GM18508 (cell line): Measurements from ENCODE around the gene CES3.

Experiments used
- ATAC-seq: cut with Tn5 transposase; IDR thresholded peaks from one replicate; pipeline ENCODE4 v1.9.1; 2021; ENCODE audit warnings: moderate number of reproducible peaks; ENCODE audit not compliant: insufficient read depth, unreplicated experiment

Gene CES3

GRCh38 chr16:66996324-66996982 lies 35.4 kb downstream of the CES3 start:
- ATAC-seq = no peak

GRCh38 chr16:66996983-66997358 lies 35.9 kb downstream of the CES3 start:
- ATAC-seq = no peak

DNA sequence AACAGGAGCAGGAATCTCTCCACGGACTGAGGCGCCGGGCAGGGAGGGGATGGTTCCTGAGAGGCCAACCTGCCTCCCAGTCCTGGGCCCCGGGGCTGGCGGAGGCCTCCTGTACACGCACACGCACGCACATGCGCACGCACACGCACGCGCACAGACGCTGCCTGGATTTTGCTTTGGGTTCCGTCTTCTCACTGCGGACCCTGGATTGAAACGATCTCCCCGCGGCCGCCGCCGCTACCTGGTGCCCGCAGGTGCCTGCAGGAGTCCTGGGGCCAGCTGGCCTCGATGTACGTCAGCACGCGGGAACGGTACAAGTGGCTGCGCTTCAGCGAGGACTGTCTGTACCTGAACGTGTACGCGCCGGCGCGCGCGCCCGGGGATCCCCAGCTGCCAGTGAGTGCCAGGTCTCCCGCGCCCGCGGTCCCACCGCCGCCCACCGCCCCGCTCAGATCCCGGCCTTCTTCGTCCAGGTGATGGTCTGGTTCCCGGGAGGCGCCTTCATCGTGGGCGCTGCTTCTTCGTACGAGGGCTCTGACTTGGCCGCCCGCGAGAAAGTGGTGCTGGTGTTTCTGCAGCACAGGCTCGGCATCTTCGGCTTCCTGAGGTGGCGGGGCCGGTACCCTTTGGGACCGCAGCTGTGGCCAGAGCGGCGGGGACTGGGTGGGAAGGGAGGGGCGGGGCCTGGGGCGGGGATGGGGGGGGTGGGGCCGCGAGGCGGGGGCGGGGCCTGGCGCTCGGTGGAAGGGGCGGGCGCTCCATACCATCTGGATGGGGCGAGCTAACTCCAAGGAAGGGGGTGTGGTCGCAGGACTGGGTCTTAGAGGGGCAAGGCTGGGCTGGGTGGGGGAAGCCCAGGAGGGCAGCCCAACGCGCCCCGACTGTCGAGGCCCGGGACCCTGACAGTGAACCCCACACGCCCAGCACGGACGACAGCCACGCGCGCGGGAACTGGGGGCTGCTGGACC lies 39.6 kb downstream of the CES3 start:
- ATAC-seq = no peak

DNA sequence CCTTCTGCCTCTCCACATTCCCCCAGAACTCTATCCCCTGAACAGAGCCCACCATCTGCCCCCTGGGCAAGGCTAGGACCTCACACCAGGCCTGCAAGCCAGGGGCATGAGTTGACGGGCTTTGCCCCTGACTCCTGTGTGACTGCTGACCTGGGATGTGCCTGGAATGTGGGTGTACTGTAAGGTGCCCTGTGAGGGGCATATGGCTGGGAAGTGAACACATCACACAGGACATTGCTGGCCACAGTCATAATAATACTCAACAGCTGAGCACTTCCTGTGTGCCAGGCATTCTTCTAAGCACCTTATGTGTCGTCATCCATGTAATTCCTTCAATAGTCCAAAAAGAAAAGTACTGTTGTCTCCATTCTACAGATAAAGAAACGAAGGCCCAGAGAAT lies 40.7 kb downstream of the CES3 start:
- ATAC-seq = no peak

DNA sequence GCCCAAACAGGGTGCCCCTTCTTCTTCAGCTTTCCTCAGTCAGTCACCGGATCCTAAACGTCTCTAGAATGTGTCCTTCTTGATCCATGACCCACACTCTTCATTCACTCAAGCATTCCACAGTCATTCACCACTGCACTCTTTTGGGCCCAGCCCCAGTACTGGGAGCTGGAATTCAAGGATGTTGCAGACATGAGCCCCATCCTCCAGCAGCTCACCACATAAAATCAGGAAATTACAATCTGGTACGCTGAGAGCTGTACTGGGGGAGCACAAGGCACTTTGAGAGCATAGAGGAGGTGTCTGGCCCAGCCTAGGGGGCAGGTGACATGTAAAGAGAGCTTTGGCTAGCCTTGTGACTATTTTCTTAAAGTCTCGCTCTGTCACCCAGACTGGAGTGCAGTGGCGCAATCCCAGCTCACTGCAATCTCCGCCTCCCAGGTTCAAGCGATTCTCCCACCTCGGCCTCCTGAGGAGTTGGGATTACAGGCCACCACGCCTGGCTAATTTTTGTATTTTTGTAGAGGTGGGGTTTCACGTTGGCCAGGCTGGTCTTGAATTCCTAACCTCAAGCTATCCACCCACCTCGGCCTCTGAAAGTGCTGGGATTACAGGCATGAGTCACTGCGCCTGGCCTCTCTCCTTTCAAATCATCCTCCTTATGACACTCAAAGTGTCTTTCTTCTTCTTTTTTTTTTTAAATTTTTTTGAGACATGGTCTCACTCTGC lies 46.0 kb downstream of the CES3 start:
- no peak for ATAC-seq

DNA sequence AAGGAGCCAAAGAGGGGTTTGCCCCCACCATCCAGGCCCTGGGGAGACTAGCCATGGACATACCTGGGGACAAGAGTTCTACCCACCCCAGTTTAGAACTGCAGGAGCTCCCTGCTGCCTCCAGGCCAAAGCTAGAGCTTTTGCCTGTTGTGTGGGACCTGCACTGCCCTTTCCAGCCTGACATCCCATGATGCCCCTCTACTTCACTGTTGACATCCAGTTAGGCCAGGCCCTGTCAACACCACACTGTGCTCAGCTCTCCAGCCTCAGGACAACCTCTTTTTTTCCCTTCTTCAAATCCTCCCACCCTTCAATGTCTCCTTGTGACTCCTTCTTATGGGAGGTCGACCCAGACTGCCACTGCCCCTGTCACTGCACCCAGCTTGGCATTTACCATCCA lies 48.1 kb downstream of the CES3 start:
- no peak for ATAC-seq

DNA sequence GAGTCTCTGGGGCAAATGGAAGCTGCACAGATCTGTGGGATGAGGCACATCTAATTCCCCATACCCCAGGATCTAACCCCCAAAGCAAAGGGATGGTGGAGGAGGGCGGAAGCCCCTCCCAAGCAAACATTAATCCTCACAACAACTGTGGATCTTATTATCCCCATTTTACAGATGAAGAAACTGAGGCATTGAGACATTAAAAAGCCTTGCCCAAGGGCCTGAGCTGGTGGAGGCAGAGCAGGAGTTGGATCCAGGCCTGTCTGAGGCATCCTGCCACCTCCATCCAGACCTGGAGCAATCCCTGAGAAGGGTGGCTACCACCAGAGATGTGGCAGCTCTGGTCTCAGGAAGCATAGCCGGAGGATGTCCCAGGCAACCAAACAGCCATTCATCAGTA lies 50.2 kb downstream of the CES3 start:
- no peak for ATAC-seq

DNA sequence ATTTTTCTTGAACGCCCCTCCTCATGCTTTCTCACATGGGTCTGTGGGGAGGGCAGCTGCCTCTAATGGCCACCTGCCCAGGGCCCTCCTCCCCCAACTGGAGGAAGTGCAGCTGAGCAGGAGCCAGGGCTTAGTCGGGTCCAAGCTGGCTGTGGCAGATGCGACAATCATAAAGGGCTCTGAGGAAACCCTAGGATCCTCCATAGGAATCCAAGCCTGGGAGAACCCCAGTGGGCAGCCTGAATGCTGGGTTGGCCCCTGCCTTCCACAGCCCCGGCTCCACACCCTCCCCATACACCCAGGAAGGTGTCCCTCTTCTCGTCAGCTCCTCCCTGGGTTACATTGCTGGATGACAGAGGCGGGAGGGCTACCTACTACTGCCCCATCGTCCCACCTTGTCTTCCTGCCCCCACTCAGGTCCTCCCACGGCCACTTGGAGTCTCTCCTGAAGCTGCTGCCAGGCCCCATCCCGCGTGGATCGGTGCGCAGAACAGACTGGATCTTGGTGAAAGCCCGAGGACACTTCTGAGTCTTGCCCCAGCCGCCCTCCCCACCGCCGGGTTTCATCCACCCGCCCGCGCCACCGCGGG lies 52.3 kb downstream of the CES3 start:
- ATAC-seq = no peak

DNA sequence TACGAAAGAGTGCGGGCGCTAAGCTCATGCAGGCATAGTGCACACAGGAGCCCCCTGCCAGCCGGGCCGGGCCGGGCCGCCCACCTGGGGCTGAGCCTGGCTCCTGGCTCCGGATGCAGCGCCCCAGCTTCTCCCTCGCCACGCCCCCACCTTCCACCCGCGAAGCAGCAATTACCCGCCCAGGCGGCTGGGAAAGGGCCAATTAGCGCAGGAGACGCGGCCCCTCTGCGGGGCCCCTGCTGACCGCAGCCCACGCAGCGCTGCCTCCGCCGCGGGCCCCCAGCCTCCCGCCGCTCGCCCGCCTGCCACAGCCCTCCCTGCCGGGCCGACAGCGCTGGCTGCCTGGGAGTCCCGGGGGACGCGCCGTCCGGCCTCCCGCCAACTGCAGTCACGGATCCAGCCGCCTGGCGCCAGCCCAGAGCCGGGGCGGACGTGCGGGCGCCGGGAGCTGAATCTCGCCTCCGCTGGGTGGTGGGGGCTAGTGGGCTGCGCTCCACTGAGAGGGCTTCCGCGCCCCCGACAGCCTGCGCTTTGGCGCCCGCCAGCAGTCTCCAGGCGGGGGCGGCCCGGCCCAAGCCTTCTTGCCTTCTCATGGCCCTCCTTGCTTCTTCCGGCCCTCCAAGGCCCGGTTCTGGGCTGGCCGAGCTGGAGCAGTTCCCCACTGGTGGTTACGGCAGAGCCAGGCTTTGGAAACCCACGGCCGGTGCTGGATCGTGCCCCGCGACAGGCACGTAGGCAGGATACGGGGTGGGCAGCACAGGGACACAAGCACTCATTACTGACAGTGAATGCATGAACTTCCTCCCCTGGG lies 53.0 kb downstream of the CES3 start:
- no peak for ATAC-seq

GRCh38 chr16:67014634-67015312 lies 53.7 kb downstream of the CES3 start:
- no peak for ATAC-seq

DNA sequence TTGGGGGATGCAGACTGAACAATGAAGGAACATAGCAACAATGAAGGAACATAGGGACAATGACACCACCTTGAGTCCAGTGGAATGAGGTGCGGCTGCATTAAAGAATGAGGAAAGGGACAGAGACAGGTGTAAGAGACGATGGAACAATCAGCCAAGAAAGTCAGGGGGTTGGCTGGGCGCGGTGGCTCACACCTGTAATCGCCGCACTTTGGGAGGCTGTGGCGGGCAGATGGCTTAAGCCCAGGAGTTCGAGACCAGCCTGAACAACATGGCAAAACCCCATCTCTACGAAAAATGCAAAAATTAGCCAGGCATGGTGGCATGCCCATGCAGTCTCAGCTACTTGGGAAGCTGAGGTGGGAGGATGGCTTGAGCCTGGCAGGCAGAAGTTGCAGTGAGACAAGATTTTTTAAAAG lies 54.3 kb downstream of the CES3 start:
- no peak for ATAC-seq

DNA sequence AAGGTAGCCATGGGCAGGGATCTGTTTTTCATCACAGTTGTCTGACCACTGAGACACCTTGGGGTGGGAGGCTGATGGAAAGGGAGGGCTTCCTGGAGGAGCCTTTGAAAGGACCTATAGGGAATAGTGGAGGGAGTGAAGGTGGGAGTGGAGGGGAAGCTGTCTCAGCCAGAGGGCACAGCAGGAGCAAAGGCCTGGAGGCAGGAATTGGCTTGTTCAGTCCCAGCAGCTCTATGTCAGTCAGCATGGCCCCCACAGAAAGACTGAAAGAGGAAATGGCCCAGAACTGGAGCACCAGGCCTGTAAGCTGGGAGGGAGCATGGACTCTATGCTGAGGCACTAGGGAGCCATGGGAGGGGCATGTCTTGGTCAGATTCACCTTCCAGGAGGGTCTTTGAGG lies 55.1 kb downstream of the CES3 start:
- ATAC-seq = no peak

- ATAC-seq = no peak
Observed at GRCh38 chr16:67016681-67017420, 55.8 kb downstream of the CES3 start.

- no peak for ATAC-seq
Observed at GRCh38 chr16:67017421-67017750, 56.3 kb downstream of the CES3 start.

GRCh38 chr16:67017810-67018488 lies 56.9 kb downstream of the CES3 start:
- ATAC-seq = peak; percentile 93

DNA sequence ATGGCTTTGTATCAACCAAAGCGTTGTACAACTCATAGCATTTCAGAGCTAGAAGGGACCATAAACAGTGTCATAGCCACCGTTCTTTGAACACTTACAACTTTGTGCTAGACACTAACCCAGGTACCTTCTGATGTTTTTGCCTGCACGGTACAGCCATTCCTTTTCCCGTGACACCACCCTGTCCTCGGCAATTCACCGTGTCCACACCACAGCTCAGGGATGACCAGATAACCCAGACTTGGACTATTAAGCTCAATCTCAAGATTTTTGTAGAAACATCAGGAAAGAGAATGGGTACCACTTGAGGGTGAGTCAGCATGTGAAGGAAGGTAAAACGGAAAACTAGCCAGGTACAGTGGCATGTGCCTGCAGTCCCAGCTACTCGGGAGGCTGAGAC lies 58.1 kb downstream of the CES3 start:
- ATAC-seq = no peak

- ATAC-seq = no peak
Observed at GRCh38 chr16:67021321-67021720, 60.3 kb downstream of the CES3 start.

DNA sequence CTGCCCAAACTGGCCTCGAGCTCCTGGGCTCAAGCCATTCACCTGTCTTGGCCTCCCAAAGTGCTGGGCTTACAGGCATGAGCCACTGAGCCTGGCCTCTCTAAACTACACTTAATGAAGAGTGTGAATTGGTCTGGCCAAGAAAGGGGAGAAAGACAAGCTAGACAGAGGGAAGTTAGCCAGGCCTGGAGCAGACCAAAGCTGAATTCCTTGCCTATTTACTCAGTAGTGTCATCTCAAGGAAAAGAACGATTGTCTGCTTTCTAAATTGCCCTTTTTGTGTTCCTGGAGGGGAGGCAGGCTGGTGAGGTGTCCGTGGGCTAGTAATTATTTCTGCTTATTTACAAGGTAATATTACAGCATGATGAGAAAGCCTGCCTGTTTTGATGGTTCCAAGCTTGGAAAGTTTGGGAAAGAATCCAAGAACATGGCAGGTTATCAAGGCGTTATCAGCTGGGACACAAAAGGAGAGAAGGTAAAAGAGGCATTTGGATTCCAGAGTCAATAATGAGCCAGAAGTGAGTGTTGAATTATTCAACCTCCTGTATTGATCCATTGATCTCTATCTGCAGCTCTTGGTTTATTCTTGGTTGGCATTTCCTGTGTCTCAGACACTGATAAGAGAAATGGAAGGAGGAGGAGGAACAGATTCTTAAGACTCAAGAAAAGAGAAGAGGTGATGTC lies 61.6 kb downstream of the CES3 start:
- no peak for ATAC-seq
